ENCODE results near the gene ST13. TPM values are rescaled to one million over a fixed set of nuclear protein-coding genes. Genes with fewer than 3 reads are reported as not detected.

ST13 gene
- total and polyA plus RNA-seq, 9 of the 15 experiments (the other 6 are each of a cell fraction or from before 2014, with no cell fraction given), result 53.6 to 311 (median 195) TPM

DNA sequence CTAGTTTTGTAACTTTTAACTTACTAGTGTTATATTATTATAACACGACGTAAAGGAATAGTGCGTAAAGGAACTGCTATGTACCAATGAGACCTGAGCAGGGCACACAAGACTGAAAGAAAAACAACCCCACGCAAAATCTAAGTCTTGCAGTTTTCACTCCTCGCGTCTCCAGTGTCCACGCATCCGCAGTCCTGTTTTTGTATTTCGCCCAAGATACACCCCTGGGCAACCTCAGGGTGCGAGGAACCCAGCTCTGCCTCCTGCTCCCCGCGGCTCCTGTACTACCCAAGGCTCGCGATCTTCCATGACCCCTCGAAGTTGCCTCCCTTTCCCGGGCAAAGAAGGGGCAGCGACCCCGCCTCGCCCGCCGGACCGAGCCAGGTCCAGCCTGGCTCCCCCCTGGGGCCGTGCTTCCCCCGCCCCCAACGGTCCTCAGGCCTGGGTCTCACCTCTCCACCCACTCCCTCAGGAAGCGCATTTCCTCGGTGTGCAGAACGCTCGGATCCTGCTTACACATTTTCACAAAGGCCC lies 393 bp downstream of the ST13 start (continued):
- TF ChIP-seq ZNF583 (CRISPR knock-in tag; IDR thresholded peaks at IDR 0.05) (no peak), CHD1 (IDR thresholded peaks at IDR 0.05; ENCODE audit: low read length) (peak; percentile 59), HNRNPLL (IDR thresholded peaks at IDR 0.05; ENCODE audit: low read depth, low read length, poor library complexity, severe bottlenecking) (no peak), HDGF (IDR thresholded peaks at IDR 0.05) (no peak), POLR2A (conservative IDR thresholded peaks at IDR 0.05) (no peak; the same call in 1 of the 2 replicates), ELF1 (tag; IDR thresholded peaks at IDR 0.05) (no peak), CBX2 (IDR thresholded peaks at IDR 0.05; ENCODE audit: insufficient read depth, low read length, poor library complexity, severe bottlenecking) (no peak), FOSL1 (tag; conservative IDR thresholded peaks at IDR 0.05) (0 out of 2 replicates have a peak, but pooled peaks have one; percentile 0), MAFK (IDR thresholded peaks at IDR 0.05; ENCODE audit: low read length) (no peak), RBM34 (IDR thresholded peaks at IDR 0.05; ENCODE audit: borderline replicate concordance, insufficient read depth, low read length) (no peak), RB1 (IDR thresholded peaks at IDR 0.05; ENCODE audit: low read depth) (no peak), XRCC5 (IDR thresholded peaks at IDR 0.05; ENCODE audit: low read depth, low read length) (no peak), PCBP1 (IDR thresholded peaks at IDR 0.05; ENCODE audit: low read depth, low read length, poor library complexity, severe bottlenecking) (no peak), CBFB (CRISPR knock-in tag; IDR thresholded peaks at IDR 0.05) (no peak), DDX20 (tag; IDR thresholded peaks at IDR 0.05; ENCODE audit: low read depth) (no peak), PHB2 (IDR thresholded peaks at IDR 0.05; ENCODE audit: low read depth) (no peak), NUFIP1 (IDR thresholded peaks at IDR 0.05; ENCODE audit: partially characterized antibody) (no peak), PHF8 (IDR thresholded peaks at IDR 0.05; ENCODE audit: borderline replicate concordance, low read length) (peak; percentile 46; the same call in 1 of the 2 replicates)
- TF ChIP-seq, protein P1, sequence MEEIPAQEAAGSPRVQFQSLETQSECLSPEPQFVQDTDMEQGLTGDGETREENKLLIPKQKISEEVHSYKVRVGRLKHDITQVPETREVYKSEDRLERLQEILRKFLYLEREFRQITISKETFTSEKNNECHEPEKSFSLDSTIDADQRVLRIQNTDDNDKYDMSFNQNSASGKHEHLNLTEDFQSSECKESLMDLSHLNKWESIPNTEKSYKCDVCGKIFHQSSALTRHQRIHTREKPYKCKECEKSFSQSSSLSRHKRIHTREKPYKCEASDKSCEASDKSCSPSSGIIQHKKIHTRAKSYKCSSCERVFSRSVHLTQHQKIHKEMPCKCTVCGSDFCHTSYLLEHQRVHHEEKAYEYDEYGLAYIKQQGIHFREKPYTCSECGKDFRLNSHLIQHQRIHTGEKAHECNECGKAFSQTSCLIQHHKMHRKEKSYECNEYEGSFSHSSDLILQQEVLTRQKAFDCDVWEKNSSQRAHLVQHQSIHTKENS (CRISPR knock-in tag; IDR thresholded peaks at IDR 0.05), result no peak
- TF ChIP-seq, protein P2, sequence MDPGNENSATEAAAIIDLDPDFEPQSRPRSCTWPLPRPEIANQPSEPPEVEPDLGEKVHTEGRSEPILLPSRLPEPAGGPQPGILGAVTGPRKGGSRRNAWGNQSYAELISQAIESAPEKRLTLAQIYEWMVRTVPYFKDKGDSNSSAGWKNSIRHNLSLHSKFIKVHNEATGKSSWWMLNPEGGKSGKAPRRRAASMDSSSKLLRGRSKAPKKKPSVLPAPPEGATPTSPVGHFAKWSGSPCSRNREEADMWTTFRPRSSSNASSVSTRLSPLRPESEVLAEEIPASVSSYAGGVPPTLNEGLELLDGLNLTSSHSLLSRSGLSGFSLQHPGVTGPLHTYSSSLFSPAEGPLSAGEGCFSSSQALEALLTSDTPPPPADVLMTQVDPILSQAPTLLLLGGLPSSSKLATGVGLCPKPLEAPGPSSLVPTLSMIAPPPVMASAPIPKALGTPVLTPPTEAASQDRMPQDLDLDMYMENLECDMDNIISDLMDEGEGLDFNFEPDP (CRISPR knock-in tag; IDR thresholded peaks at IDR 0.05), result no peak
- TF ChIP-seq, protein P3, sequence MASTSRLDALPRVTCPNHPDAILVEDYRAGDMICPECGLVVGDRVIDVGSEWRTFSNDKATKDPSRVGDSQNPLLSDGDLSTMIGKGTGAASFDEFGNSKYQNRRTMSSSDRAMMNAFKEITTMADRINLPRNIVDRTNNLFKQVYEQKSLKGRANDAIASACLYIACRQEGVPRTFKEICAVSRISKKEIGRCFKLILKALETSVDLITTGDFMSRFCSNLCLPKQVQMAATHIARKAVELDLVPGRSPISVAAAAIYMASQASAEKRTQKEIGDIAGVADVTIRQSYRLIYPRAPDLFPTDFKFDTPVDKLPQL (IDR thresholded peaks at IDR 0.05; ENCODE audit: extremely low read depth, insufficient read length), result no peak
- TF ChIP-seq, protein P4, sequence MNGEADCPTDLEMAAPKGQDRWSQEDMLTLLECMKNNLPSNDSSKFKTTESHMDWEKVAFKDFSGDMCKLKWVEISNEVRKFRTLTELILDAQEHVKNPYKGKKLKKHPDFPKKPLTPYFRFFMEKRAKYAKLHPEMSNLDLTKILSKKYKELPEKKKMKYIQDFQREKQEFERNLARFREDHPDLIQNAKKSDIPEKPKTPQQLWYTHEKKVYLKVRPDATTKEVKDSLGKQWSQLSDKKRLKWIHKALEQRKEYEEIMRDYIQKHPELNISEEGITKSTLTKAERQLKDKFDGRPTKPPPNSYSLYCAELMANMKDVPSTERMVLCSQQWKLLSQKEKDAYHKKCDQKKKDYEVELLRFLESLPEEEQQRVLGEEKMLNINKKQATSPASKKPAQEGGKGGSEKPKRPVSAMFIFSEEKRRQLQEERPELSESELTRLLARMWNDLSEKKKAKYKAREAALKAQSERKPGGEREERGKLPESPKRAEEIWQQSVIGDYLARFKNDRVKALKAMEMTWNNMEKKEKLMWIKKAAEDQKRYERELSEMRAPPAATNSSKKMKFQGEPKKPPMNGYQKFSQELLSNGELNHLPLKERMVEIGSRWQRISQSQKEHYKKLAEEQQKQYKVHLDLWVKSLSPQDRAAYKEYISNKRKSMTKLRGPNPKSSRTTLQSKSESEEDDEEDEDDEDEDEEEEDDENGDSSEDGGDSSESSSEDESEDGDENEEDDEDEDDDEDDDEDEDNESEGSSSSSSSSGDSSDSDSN (IDR thresholded peaks at IDR 0.05; ENCODE audit: borderline replicate concordance in 1 of 2, low read depth in 2 of 2, low read length in 2 of 2), result no peak

All from K562 (cell line).